Measurements from ENCODE around the gene KCNK7.

Gene KCNK7

GRCh38 chr11:65616575-65617001 is 21.0 kb upstream of the KCNK7 start:
- POLR2A ChIA-PET (ENCODE audit: low non-redundant PET), result no interaction called here
- no peak for DNase-seq (ENCODE audit: low spot score)

GRCh38 chr11:65615950-65616574 is 20.5 kb upstream of the KCNK7 start:
- CTCF ChIA-PET, result interaction anchor here (1.9 kb wide), 1 partner anchor 75 kb away, joined by 6 read pairs; no protein-coding TSS in a partner anchor
- no peak for DNase-seq (ENCODE audit: low spot score)
- POLR2A ChIA-PET (ENCODE audit: low non-redundant PET), result interaction anchor here (1.3 kb wide), 1 partner anchor 97 kb away, joined by 4 read pairs; no protein-coding TSS in a partner anchor
- no peak for TF ChIP-seq CTCF (conservative IDR thresholded peaks at IDR 0.05; ENCODE audit: low read depth)
- H3K27ac ChIP-seq, result peak overlapping the region; percentile 93

More at GRCh38 chr11:65616575-65617001, 21.0 kb upstream of the KCNK7 start:
- no peak for TF ChIP-seq CTCF (conservative IDR thresholded peaks at IDR 0.05; ENCODE audit: low read depth)
- CTCF ChIA-PET, result no interaction called here
- peak overlapping the region; percentile 93 for H3K27ac ChIP-seq

DNA sequence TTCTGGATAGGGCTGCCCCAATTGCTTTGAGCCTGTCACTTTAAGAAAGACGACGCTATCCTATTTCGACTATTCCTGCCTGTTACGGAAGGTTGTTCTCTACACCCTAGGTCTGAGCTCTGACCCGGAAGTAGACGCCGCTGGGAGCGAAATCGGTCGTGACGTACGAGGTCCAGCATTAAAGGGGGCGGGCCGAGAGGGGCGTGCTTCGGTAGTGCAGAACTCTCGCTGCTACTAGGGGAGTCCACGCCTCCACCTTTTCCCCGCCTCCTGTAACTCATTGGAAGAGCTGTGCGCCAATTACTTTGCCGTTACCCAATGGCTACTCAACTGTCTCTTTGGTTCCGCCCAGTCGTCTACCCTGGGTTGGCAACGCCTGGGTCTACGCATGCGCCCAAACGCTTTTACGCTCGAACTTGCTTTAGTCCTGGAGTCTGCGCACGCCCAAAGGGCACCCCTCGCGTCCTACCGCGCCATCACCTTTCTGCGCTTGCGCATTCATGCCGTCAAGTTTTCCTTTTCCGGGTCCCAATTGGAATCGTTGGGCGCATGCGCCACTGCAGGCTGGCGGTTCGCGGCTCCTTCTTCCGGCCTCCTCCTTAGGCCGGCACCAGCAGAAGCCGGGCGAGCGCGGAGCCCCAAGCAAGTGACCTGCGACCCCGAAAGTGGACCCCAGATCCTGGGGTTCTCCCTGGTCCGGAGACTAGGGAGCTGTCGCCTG is 19.8 kb upstream of the KCNK7 start, which contains the start of gene PCNX3:
TSS of gene PCNX3 (plus strand) at position 548 of the 721 bp plus-strand sequence. CDS start 536 bp downstream, outside the sequence.
- H3K27ac ChIP-seq, result peak within 1 kb of the TSS; percentile 93
- TF ChIP-seq CTCF (conservative IDR thresholded peaks at IDR 0.05; ENCODE audit: low read depth), result no peak
- POLR2A ChIA-PET (ENCODE audit: low non-redundant PET), result interaction anchor here (0.9 to 1.6 kb wide), 3 partner anchors 40 to 97 kb away, joined by 3 to 8 read pairs (median 4); partner anchors contain the start of gene EHBP1L1
- CTCF ChIA-PET, result interaction anchor here (0.6 to 1.9 kb wide), 3 partner anchors 16 to 75 kb away, joined by 3 to 6 read pairs (median 3); no protein-coding TSS in a partner anchor
- peak; percentile 100 for DNase-seq (ENCODE audit: low spot score)

GRCh38 chr11:65613091-65613928 is 17.7 kb upstream of the KCNK7 start:
- no peak for TF ChIP-seq CTCF (conservative IDR thresholded peaks at IDR 0.05; ENCODE audit: low read depth)
- CTCF ChIA-PET, result interaction anchor here (0.6 kb wide), 3 partner anchors 43 to 962 kb away, joined by 3 to 4 read pairs (median 4); partner anchors contain the start of gene RELA

GRCh38 chr11:65612691-65613090 is 17.1 kb upstream of the KCNK7 start:
- no peak for DNase-seq (ENCODE audit: low spot score)
- ChIA-PET POLR2A (ENCODE audit: low non-redundant PET) (interaction anchor here (0.9 to 1.1 kb wide), 3 partner anchors 19 to 73 kb away, joined by 3 to 4 read pairs (median 3); no protein-coding TSS in a partner anchor), CTCF (interaction anchor here (0.6 kb wide), 2 partner anchors 44 to 87 kb away, joined by 3 to 4 read pairs; no protein-coding TSS in a partner anchor)
- H3K27ac ChIP-seq, result peak overlapping the region; percentile 93
- TF ChIP-seq CTCF (conservative IDR thresholded peaks at IDR 0.05; ENCODE audit: low read depth), result no peak

More at GRCh38 chr11:65613091-65613928, 17.7 kb upstream of the KCNK7 start:
- peak overlapping the region; percentile 93 for H3K27ac ChIP-seq
- no peak for DNase-seq (ENCODE audit: low spot score)
- POLR2A ChIA-PET (ENCODE audit: low non-redundant PET), result interaction anchor here (0.9 to 1.1 kb wide), 3 partner anchors 20 to 73 kb away, joined by 3 to 4 read pairs (median 3); no protein-coding TSS in a partner anchor
